ENCODE measurements around the gene PDE6C. TPM values are rescaled to one million over a fixed set of nuclear protein-coding genes. Genes with fewer than 3 reads are reported as not detected.

PDE6C gene
- total RNA-seq, 2 experiments from 2014 or later = not detected

DNA sequence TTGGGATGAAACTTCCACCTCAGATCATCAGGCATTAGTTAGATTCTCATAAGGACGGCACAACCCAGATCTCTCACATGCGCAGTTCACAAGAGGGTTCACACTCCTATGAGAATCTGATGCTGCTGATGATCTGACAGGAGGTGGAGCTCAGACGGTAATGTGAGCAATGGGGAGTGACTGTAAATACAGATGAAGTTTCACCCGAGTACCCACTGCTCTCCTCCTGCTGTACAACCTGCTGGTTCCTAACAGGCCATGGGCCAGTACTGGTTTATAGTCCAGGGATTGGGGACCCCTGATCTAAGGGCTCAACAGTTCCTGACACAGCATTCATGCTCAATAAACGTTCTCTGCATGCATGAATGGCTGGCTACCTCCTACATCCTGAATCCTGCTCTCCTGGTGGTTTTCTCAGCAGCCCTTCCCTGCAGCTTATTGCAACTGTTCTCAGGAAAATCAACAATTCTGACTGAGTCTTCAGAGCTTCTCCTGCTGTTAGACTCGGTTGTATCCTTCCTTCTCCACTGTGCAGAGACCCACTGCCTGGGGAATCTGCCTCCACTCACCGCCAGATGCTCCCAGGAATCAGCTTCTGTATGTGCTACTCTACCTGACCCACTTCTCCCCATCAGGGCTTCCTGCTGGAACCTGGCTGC is 17.4 kb downstream of the PDE6C start:
- H3K27me3 Mint-ChIP-seq = peaks cover 17% of the 10 kb centered on the region
- no peak overlapping the region for H3K4me3 Mint-ChIP-seq
- no peaks in the 10 kb centered on the region for H3K4me1 Mint-ChIP-seq
- no peak overlapping the region for H3K27ac Mint-ChIP-seq
- H3K36me3 Mint-ChIP-seq = no peaks in the 10 kb centered on the region
- ATAC-seq (ENCODE audit: low read depth) (no peak), DNase-seq (no peak)
- POLR2A ChIA-PET = no interaction called here
- H3K9me3 Mint-ChIP-seq = no peaks in the 10 kb centered on the region

DNA sequence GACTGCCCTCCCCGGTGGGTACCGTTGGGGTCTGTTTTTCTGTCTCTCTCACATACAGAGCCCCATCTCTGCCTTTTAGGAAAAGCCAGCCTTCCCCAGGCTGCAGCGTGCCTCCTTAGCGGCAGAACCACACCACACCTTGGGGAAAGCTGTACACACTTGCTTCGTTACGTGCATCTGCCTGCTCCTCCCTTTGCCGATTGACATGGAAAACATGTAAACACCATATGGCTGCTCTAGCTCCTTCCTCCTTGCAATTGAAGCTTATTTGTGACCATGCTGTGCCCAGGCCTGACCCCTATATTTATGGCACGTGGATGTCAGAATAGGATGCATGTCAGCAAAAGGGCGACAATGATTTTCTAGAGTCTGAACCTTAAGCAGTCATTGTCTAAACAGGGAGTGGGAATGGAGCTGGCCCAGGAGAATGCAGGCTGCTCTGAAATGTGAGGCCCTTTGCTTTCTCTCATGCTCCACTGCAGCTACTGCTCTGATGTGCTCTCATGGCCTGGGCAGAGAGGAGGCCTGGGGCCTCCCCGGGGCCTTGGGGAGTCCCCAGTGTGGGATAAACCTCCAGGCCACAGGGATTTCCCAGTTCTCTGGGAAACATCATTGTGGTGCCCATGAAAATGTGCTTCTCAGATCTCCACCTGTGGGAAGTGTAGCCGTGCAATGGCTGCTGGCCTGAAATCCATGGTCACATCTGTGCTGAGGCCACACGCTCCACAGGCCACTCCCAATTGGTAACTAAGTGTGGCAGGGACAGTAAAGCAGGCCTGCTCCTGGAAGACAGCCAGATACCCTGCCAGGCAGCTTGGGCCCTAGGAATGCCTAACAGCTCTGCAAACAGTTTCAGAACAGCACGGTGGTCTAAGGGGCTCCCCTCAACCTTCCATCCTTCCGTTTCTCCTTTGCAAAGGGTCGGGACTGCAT is 18.6 kb downstream of the PDE6C start:
- POLR2A ChIA-PET = no interaction called here
- Mint-ChIP-seq H3K9me3 (no peaks in the 10 kb centered on the region), H3K36me3 (no peaks in the 10 kb centered on the region), H3K4me3 (no peak overlapping the region), H3K27ac (no peak overlapping the region), H3K4me1 (no peaks in the 10 kb centered on the region), H3K27me3 (peaks cover 12% of the 10 kb centered on the region)
- no peak for DNase-seq
- no peak for ATAC-seq (ENCODE audit: low read depth)

DNA sequence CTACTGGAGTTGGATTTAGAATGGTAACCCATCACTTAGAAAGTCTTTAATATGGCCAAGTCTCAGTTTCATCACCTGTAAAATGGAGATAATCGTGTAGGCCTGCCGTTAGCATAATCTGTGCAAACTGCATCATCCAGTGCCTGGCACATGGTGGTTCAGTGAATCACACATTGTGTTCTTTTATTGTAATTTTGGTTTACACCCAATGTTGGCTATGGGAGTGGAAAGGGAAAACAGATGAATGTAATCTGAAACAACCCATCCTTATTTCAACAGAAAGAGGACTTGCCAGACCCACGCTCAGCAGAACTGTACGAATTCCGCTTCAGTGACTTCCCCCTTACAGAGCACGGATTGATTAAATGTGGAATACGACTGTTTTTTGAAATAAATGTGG is 27.5 kb downstream of the PDE6C start:
- DNase-seq = no peak
- POLR2A ChIA-PET = no interaction called here
- H3K27me3 Mint-ChIP-seq = peaks cover 20% of the 10 kb centered on the region
- H3K4me1 Mint-ChIP-seq = no peaks in the 10 kb centered on the region
- H3K36me3 Mint-ChIP-seq = no peaks in the 10 kb centered on the region
- H3K4me3 Mint-ChIP-seq = no peak overlapping the region
- no peak for ATAC-seq (ENCODE audit: low read depth)
- H3K27ac Mint-ChIP-seq = no peak overlapping the region
- H3K9me3 Mint-ChIP-seq = no peaks in the 10 kb centered on the region

DNA sequence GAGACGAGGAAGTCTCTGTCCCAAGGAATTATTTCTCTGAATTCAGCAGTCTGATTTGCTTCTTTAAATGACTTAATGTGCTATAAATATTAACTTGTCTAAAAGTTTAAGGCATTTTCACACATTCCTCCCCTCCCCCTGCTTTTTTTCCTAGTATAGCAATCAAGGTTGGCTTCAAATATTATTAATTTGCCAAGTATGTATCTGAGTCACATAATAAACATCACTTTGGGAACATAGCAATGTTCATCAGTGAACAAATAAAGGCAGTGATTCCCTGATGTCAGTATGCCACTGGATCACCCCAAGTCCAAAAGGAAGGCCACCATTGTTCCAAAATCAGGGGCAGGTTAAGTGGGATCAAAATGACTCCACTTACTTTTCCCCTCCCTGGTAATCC is 40.5 kb downstream of the PDE6C start:
- H3K4me1 Mint-ChIP-seq = no peaks in the 10 kb centered on the region
- no peak for ATAC-seq (ENCODE audit: low read depth)
- peaks cover 1% of the 10 kb centered on the region for H3K9me3 Mint-ChIP-seq
- no peak overlapping the region for H3K27ac Mint-ChIP-seq
- peaks cover 2% of the 10 kb centered on the region for H3K36me3 Mint-ChIP-seq
- DNase-seq = no peak
- no peak overlapping the region for H3K4me3 Mint-ChIP-seq
- H3K27me3 Mint-ChIP-seq = no peaks in the 10 kb centered on the region
- POLR2A ChIA-PET = no interaction called here

DNA sequence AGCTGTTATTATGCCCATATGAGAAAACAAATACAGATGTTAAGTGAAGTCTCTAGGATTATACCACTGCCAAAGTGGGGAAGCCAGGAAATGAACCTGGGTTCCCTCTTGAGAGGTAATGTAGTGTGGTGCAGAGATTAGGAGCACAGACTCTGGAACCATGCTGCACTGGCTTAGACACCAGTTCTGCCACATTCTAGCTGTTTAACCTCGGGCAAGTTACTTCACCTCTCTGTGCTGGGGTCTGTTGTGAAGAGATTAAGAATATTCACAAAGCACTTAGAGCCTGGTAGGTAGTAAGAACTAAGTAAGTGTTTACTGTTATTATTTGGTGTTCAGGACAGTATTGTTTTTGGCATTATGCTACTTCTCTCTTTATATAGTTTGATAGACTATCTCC is 41.9 kb downstream of the PDE6C start:
- Mint-ChIP-seq H3K4me1 (no peaks in the 10 kb centered on the region), H3K9me3 (peaks cover 1% of the 10 kb centered on the region), H3K4me3 (no peak overlapping the region), H3K27ac (no peak overlapping the region), H3K27me3 (no peaks in the 10 kb centered on the region), H3K36me3 (peaks cover 2% of the 10 kb centered on the region)
- POLR2A ChIA-PET = no interaction called here
- DNase-seq (no peak), ATAC-seq (ENCODE audit: low read depth) (no peak)

DNA sequence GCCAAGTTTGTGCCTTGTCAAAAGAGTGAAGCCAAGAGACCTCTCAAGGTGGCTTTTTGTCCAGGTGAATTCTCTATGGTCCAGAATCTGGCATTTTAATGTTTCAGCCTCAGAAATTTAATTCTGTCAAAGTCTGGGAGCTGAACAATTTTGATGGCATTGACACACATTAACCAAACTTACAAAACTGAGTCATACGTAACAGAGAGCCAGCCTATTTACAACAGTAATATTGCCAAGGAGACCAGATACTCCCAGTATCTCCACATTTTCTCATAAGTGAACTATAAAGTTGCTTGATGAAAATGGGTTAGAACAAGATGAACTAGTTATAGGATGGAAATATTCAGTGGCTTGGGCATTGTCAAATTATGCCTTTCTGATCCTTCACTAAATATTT is 43.8 kb downstream of the PDE6C start:
- Mint-ChIP-seq H3K4me3 (no peak overlapping the region), H3K4me1 (no peaks in the 10 kb centered on the region), H3K36me3 (peaks cover 2% of the 10 kb centered on the region), H3K27me3 (no peaks in the 10 kb centered on the region), H3K27ac (no peak overlapping the region), H3K9me3 (peaks cover 1% of the 10 kb centered on the region)
- POLR2A ChIA-PET = no interaction called here
- ATAC-seq (ENCODE audit: low read depth) (no peak), DNase-seq (no peak)

DNA sequence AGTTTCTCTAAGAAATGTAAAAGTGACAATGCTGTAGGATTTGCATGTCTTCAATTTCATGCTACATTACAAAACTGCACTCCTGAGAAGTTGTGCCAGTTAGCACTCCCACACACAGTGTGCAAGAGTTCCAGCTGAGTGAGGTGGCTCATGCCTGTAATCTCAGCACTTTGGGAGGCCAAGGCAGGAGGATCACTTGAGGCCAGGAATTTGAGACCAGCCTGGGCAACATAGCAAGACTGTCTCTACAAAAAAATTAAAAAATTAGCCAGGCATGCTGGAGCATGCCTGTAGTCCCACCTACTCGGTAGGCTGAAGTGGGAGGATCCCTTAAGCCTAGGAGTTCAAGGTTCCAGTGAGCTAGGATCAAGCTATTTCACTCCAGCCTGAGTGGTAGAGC is 45.4 kb downstream of the PDE6C start:
- Mint-ChIP-seq H3K27ac (no peak overlapping the region), H3K4me3 (no peak overlapping the region), H3K36me3 (peaks cover 2% of the 10 kb centered on the region), H3K9me3 (no peaks in the 10 kb centered on the region), H3K4me1 (no peaks in the 10 kb centered on the region), H3K27me3 (no peaks in the 10 kb centered on the region)
- POLR2A ChIA-PET = no interaction called here
- ATAC-seq (ENCODE audit: low read depth) (no peak), DNase-seq (no peak)

DNA sequence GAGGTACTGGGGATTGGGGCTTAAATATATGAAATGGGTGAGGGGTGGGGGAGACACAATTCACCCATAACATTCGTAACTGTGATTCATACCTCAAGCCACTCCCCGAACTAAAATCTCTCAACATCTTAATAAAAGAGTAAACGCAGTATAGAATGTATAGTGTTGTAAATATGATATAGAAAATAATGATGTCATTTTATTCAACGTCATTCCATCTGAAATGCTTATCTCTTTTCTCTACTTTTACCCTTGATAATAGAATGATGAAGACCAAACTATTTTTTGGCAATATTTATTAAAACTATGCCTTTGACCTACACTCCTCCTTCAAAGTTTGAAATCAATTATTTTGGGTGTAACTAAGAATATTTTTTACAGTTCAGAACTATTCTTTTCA is 53.7 kb downstream of the PDE6C start:
- POLR2A ChIA-PET = no interaction called here
- Mint-ChIP-seq H3K4me3 (no peak overlapping the region), H3K27ac (no peak overlapping the region), H3K27me3 (no peaks in the 10 kb centered on the region), H3K9me3 (no peaks in the 10 kb centered on the region), H3K4me1 (no peaks in the 10 kb centered on the region), H3K36me3 (peaks cover 4% of the 10 kb centered on the region)
- ATAC-seq (ENCODE audit: low read depth) (no peak), DNase-seq (no peak)

DNA sequence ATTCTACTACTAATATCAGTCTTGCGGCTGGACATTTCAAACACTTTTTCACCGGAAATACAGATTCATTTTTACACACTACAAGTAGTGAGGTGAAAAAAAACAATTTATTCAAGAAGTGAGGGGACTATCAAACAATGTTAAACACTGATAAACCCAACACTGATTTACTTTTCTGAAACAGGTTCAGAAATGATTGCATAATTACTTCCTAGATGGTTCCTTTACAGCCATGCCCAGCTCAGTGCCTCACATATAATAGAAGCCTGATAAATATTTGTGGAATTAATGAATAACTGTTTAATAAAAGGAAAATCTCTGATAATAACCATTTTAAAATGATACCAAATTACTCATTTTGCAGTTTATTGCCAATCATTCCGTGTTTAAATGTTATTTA is 55.5 kb downstream of the PDE6C start:
- H3K36me3 Mint-ChIP-seq = peaks cover 4% of the 10 kb centered on the region

DNA sequence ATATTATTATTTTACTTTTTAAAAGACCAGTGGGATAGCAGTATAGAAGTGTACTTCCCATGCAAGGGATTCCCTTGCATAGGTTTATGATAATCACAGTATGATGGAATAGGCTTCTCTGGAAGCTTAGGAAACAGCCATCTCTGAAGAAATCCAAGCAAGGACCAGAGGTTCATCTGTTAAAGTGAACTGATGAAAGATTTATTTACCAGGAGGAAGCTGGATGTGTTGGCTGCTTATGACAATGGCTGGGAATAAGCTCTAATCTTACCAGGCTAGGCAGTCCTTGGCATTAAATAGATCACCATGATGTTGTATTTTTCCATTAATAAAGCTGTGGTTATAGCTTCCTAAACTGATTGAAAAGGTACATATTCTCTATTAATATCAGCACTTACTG is 58.0 kb downstream of the PDE6C start:
- H3K4me3 Mint-ChIP-seq = no peak overlapping the region
- peaks cover 8% of the 10 kb centered on the region for H3K36me3 Mint-ChIP-seq
- DNase-seq = no peak
- no peaks in the 10 kb centered on the region for H3K27me3 Mint-ChIP-seq
- H3K9me3 Mint-ChIP-seq = no peaks in the 10 kb centered on the region
- POLR2A ChIA-PET = no interaction called here
- H3K4me1 Mint-ChIP-seq = peaks cover 2% of the 10 kb centered on the region
- ATAC-seq (ENCODE audit: low read depth) = no peak
- H3K27ac Mint-ChIP-seq = no peak overlapping the region

More for the DNA sequence above, 55.5 kb downstream of the PDE6C start:
- no peak for DNase-seq
- peaks cover 2% of the 10 kb centered on the region for H3K4me1 Mint-ChIP-seq
- H3K27me3 Mint-ChIP-seq = no peaks in the 10 kb centered on the region
- no peaks in the 10 kb centered on the region for H3K9me3 Mint-ChIP-seq
- H3K27ac Mint-ChIP-seq = no peak overlapping the region
- no peak for ATAC-seq (ENCODE audit: low read depth)
- no peak overlapping the region for H3K4me3 Mint-ChIP-seq
- POLR2A ChIA-PET = no interaction called here

DNA sequence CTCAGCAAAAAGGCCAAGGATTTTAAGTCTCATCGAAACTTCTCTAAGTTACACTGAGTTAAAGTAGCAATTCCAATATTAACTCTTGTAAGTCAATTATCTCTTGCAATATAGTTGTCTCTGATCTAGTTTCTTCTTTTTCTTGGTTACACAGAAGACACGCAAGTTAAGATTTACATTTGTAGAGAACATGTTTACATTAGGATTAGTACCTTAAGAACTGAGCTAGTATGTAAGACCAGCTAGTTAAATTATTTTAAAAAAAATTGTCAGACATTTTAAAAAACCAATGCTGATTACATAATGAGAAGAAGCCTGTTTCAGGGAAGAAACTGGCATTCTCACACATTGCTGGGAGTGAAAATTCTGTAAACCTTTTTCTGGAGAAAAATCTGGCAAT is 58.7 kb downstream of the PDE6C start:
- Mint-ChIP-seq H3K4me3 (no peak overlapping the region), H3K4me1 (peaks cover 2% of the 10 kb centered on the region), H3K9me3 (no peaks in the 10 kb centered on the region), H3K27me3 (no peaks in the 10 kb centered on the region), H3K36me3 (peaks cover 8% of the 10 kb centered on the region), H3K27ac (no peak overlapping the region)
- no peak for DNase-seq
- POLR2A ChIA-PET = no interaction called here
- no peak for ATAC-seq (ENCODE audit: low read depth)

DNA sequence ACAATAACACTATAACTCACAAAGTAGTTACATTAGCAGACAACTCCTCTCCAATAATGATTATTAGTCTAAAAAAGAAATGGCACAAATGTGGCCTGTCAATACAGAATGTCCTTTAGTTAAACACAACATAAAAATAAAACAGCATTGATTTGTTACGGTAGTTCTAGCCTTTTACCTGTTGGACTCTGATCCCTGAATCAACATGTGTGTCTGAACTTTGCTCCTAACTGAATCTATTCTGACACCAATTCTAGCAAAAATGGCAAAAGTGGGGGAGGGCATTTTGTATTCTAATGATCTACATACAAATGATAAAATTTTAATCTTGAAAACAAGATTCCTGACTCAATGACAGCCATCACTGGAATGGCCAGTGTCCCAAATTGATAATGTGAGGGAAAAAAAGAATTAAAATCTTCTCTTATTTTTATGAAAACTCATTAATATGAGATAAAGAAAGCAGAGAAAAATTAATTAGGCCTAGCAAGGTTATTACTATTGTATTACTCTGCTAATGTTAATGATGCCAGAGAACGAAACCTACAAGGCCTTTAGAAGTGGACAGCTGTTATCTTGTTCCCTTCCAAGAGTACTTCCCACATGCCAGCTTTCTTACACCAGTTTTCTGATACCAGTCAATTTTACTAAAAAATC is 59.8 kb downstream of the PDE6C start:
- DNase-seq = no peak
- Mint-ChIP-seq H3K9me3 (no peaks in the 10 kb centered on the region), H3K27me3 (no peaks in the 10 kb centered on the region), H3K27ac (no peak overlapping the region), H3K36me3 (peaks cover 8% of the 10 kb centered on the region), H3K4me1 (peaks cover 2% of the 10 kb centered on the region), H3K4me3 (no peak overlapping the region)
- ATAC-seq (ENCODE audit: low read depth) = no peak
- POLR2A ChIA-PET = no interaction called here

DNA sequence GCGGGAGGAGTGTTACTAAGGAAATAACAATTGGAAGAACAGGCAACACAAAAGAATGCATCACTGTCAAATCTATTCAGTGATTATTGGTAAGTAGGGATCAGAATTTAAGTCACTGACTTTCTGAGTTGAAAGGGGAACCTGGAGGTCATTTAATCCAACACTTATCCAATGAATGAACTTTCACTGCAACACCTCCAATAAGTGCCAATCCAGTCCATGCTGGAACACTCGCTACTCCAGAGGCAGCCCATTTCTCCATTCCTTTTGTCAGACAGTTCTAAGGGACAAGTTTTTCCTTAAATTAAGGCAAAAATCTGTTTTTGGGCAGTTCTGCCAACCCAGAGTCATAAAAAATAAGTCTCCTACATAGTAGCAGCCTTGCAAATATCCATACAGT is 60.6 kb downstream of the PDE6C start:
- Mint-ChIP-seq H3K27me3 (no peaks in the 10 kb centered on the region), H3K27ac (no peak overlapping the region), H3K4me1 (peaks cover 2% of the 10 kb centered on the region), H3K4me3 (no peak overlapping the region), H3K36me3 (peaks cover 8% of the 10 kb centered on the region), H3K9me3 (no peaks in the 10 kb centered on the region)
- POLR2A ChIA-PET = no interaction called here
- DNase-seq = no peak
- ATAC-seq (ENCODE audit: low read depth) = no peak

DNA sequence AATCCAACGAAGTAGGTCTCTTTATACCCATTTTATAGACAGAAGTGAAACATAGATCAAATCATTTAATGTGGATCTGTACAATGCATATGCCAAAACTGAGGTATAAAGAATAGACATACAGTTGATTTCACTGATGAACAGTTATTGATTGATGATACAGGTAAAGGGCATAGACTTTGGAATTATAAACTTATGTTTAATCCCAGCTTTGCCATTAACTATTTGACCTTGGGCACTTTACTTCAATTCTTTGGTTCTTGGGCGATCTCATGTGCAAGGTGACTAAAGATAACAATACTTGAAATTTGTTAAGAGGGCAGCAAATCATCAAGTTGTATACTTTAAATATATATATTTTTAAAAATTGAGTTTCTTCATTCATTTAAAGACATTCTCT is 61.5 kb downstream of the PDE6C start:
- Mint-ChIP-seq H3K36me3 (peaks cover 4% of the 10 kb centered on the region), H3K27ac (no peak overlapping the region), H3K4me1 (peaks cover 2% of the 10 kb centered on the region), H3K9me3 (no peaks in the 10 kb centered on the region), H3K27me3 (no peaks in the 10 kb centered on the region), H3K4me3 (no peak overlapping the region)
- no peak for DNase-seq
- POLR2A ChIA-PET = no interaction called here
- no peak for ATAC-seq (ENCODE audit: low read depth)
